Trophoblast cell (in vitro differentiated cells and primary cell): ENCODE data around the gene DCC.

Experiments used
- DNase-seq, 2 donors: peaks; one replicate each; pipeline ENCODE4 v3.0.0-alpha.2; 2016
- H2AFZ ChIP-seq: 2 replicates; pipeline ENCODE4 v1.6.1; 2013; ENCODE audit warnings: low read length, moderate library complexity, mild to moderate bottlenecking; ENCODE audit not compliant: insufficient read depth, poor library complexity
- H2AK5ac ChIP-seq: 2 replicates; pipeline ENCODE4 v1.6.1; 2013; ENCODE audit warnings: mild to moderate bottlenecking, low read length
- H2BK120ac ChIP-seq: 2 replicates; pipeline ENCODE4 v1.6.1; 2013; ENCODE audit warnings: low read length, mild to moderate bottlenecking, moderate library complexity; ENCODE audit not compliant: insufficient read depth, poor library complexity
- H2BK12ac ChIP-seq: 2 replicates; pipeline ENCODE4 v1.6.1; 2013; ENCODE audit warnings: mild to moderate bottlenecking, low read length, moderate library complexity
- H2BK5ac ChIP-seq: 2 replicates; pipeline ENCODE4 v1.6.1; 2013; ENCODE audit warnings: low read length, low read depth, moderate library complexity, mild to moderate bottlenecking; ENCODE audit not compliant: poor library complexity
- H3K14ac ChIP-seq: 2 replicates; pipeline ENCODE4 v1.6.1; 2013; ENCODE audit warnings: mild to moderate bottlenecking, low read length
- H3K18ac ChIP-seq: 2 replicates; pipeline ENCODE4 v1.6.1; 2013; ENCODE audit warnings: mild to moderate bottlenecking, low read length
- H3K23ac ChIP-seq: 2 replicates; pipeline ENCODE4 v1.6.1; 2013; ENCODE audit warnings: low read length
- H3K27ac ChIP-seq: 2 replicates; pipeline ENCODE4 v1.5.1; 2013; ENCODE audit warnings: low read depth, mild to moderate bottlenecking, inconsistent platforms, low read length, moderate library complexity
- H3K27me3 ChIP-seq: 2 replicates; pipeline ENCODE4 v1.6.1; 2013; ENCODE audit warnings: inconsistent platforms, mild to moderate bottlenecking, low read length, moderate library complexity; ENCODE audit not compliant: insufficient read depth
- H3K36me3 ChIP-seq, 2 experiments: 1 replicate in 1 of 2; 2 replicates in 1 of 2; pipeline ENCODE4 v1.6.1; 2013; ENCODE audit warnings: low read length in 2 of 2, mild to moderate bottlenecking in 2 of 2, moderate library complexity in 1 of 2; ENCODE audit not compliant: insufficient read depth in 2 of 2, control insufficient read depth in 1 of 2
- H3K4ac ChIP-seq: 2 replicates; pipeline ENCODE4 v1.6.1; 2013; ENCODE audit warnings: low read depth, mild to moderate bottlenecking, low read length, moderate library complexity
- H3K4me1 ChIP-seq, 2 experiments: 1 replicate in 1 of 2; 2 replicates in 1 of 2; pipeline ENCODE4 v1.6.1; 2013; ENCODE audit warnings: low read length in 2 of 2, mild to moderate bottlenecking in 2 of 2, moderate library complexity in 1 of 2; ENCODE audit not compliant: insufficient read depth in 2 of 2, control insufficient read depth in 1 of 2
- H3K4me2 ChIP-seq: 2 replicates; pipeline ENCODE4 v1.6.1; 2013; ENCODE audit warnings: inconsistent platforms, mild to moderate bottlenecking, low read length, moderate library complexity
- H3K4me3 ChIP-seq: 2 replicates; pipeline ENCODE4 v1.5.1; 2013; ENCODE audit warnings: mild to moderate bottlenecking, low read depth, low read length, inconsistent platforms
- H3K79me1 ChIP-seq: one replicate; pipeline ENCODE4 v1.6.1; 2013; ENCODE audit warnings: low read length
- H3K79me2 ChIP-seq: 2 replicates; pipeline ENCODE4 v1.6.1; 2013; ENCODE audit warnings: low read length, mild to moderate bottlenecking; ENCODE audit not compliant: control insufficient read depth, insufficient read depth, poor library complexity
- H3K9ac ChIP-seq: 2 replicates; pipeline ENCODE4 v1.6.1; 2013; ENCODE audit warnings: mild to moderate bottlenecking, low read length
- H3K9me3 ChIP-seq: 2 replicates; pipeline ENCODE4 v1.6.1; 2013; ENCODE audit warnings: low read depth, mild to moderate bottlenecking, control low read depth, inconsistent platforms, low read length; ENCODE audit not compliant: insufficient read depth
- H4K12ac ChIP-seq: 2 replicates; pipeline ENCODE4 v1.6.1; 2013; ENCODE audit warnings: low read depth, mild to moderate bottlenecking, low read length, moderate library complexity
- H4K8ac ChIP-seq: 2 replicates; pipeline ENCODE4 v1.6.1; 2013; ENCODE audit warnings: low read depth, mild to moderate bottlenecking, low read length, moderate library complexity
- H4K91ac ChIP-seq: one replicate; pipeline ENCODE4 v1.6.1; 2013; ENCODE audit warnings: low read depth, mild to moderate bottlenecking, low read length, moderate library complexity
- WGBS: extraction: QIAGEN DNeasy Blood & Tissue Kit; methylation state at CpG from one replicate; pipeline ENCODE4 v1.1.7; 2013; ENCODE audit warnings: missing lambda C conversion rate; ENCODE audit not compliant: insufficient read length, insufficient coverage; ENCODE audit errors: extremely low coverage; 5-methylcytosine and 5-hydroxymethylcytosine counted together

DCC gene

GRCh38 chr18:52342456-52342855 is 2.5 kb downstream of the DCC start:
- H3K4me2 ChIP-seq: no peak overlapping the region
- no peak overlapping the region for H4K8ac ChIP-seq
- H2AK5ac ChIP-seq: no peak overlapping the region
- no CpG with 5 or more reads among the region's 6 CpGs for WGBS
- H3K4me3 ChIP-seq: no peak overlapping the region
- H3K14ac ChIP-seq: no peak overlapping the region
- peaks cover 28% of the 10 kb centered on the region for H3K27me3 ChIP-seq
- no peak overlapping the region for H4K91ac ChIP-seq
- H3K79me1 ChIP-seq: no peaks in the 10 kb centered on the region
- H2BK120ac ChIP-seq: no peak overlapping the region
- no peaks in the 10 kb centered on the region for H3K36me3 ChIP-seq
- no peak overlapping the region for H2AFZ ChIP-seq
- no peak overlapping the region for H3K27ac ChIP-seq
- H2BK5ac ChIP-seq: no peak overlapping the region
- no peak overlapping the region for H3K9ac ChIP-seq
- H3K23ac ChIP-seq: no peak overlapping the region
- H3K18ac ChIP-seq: no peak overlapping the region
- peaks cover 6 to 7% of the 10 kb centered on the region in 2 experiments for H3K4me1 ChIP-seq
- no peak overlapping the region for H2BK12ac ChIP-seq
- no peak for DNase-seq
- peaks cover 2% of the 10 kb centered on the region for H3K9me3 ChIP-seq
- H3K79me2 ChIP-seq: no peaks in the 10 kb centered on the region
- no peak overlapping the region for H4K12ac ChIP-seq
- no peak overlapping the region for H3K4ac ChIP-seq

DNA sequence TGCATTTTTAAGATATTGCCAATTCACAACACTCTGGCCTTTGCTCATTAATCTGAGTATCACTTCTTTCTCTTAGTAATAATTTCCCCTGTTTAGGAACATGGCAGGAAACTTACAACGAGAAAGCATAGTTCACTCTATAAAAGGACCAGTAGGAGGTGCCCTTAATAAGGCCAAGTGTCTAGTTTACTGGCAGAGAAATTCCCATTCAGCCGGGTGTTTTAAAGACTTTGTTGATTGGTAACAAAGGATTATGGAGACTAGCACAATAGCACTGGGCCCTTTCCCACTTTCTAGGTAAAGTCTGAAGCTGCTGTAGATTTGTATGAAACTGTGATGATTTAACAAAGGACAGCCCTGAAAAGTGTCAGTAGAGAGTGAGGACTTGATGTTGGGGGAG is 3.1 kb downstream of the DCC start:
- H3K23ac ChIP-seq: no peak overlapping the region
- no peak overlapping the region for H4K91ac ChIP-seq
- no peak overlapping the region for H3K4me2 ChIP-seq
- no peak overlapping the region for H4K8ac ChIP-seq
- H3K9me3 ChIP-seq: peaks cover 2% of the 10 kb centered on the region
- WGBS: no CpG with 5 or more reads among the region's 2 CpGs
- H2BK120ac ChIP-seq: no peak overlapping the region
- H2AFZ ChIP-seq: no peak overlapping the region
- H3K27ac ChIP-seq: no peak overlapping the region
- H3K4me3 ChIP-seq: no peak overlapping the region
- no peak overlapping the region for H3K14ac ChIP-seq
- H4K12ac ChIP-seq: no peak overlapping the region
- H3K36me3 ChIP-seq: no peaks in the 10 kb centered on the region
- no peaks in the 10 kb centered on the region for H3K79me2 ChIP-seq
- H2BK12ac ChIP-seq: no peak overlapping the region
- H3K4me1 ChIP-seq: peaks cover 6 to 7% of the 10 kb centered on the region in 2 experiments
- H3K9ac ChIP-seq: no peak overlapping the region
- no peak overlapping the region for H2AK5ac ChIP-seq
- no peak overlapping the region for H3K4ac ChIP-seq
- no peaks in the 10 kb centered on the region for H3K79me1 ChIP-seq
- no peak overlapping the region for H3K18ac ChIP-seq
- no peak for DNase-seq
- H2BK5ac ChIP-seq: no peak overlapping the region
- H3K27me3 ChIP-seq: peaks cover 28% of the 10 kb centered on the region

DNA sequence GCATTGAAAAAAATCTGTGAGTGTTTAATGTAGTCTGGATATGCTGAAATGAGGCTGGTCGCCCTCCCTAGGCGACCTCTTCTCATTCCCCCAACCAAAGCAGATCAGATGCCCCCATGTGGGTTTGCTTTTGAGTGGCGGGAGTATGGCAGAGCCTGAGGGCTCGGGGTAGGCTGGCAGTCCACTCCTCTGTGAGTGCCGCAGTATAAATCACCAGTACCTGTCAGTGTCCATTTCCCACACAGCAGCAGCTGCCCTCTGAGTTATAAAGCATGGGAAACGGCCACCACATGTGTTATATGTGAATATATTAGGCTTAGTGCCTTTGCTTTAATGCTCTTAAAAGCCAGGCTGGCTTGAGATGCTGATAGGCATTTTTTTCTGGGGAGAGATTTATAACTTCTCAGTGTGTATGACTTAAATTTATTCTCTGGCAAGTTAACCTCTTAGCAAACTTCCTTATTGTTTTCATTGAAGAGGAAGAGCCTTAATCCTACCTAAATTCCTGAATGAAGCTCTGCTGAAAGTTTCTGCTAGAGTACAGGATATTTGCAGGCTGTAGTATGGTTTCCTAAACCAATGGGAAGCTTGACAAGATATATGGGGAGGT is 3.8 kb downstream of the DCC start:
- no CpG with 5 or more reads among the region's 6 CpGs for WGBS
- Histone ChIP-seq H3K4me2 (no peak overlapping the region), H2BK5ac (no peak overlapping the region), H2AFZ (no peak overlapping the region), H2AK5ac (no peak overlapping the region), H3K14ac (no peak overlapping the region), H4K91ac (no peak overlapping the region), H3K4me1 (peaks cover 6 to 7% of the 10 kb centered on the region in 2 experiments), H3K27me3 (peaks cover 28% of the 10 kb centered on the region), H3K36me3 (no peaks in the 10 kb centered on the region), H4K8ac (no peak overlapping the region), H2BK120ac (no peak overlapping the region), H3K9me3 (peaks cover 2% of the 10 kb centered on the region), H4K12ac (no peak overlapping the region), H3K4ac (no peak overlapping the region), H2BK12ac (no peak overlapping the region), H3K23ac (no peak overlapping the region), H3K9ac (no peak overlapping the region), H3K79me2 (no peaks in the 10 kb centered on the region), H3K4me3 (no peak overlapping the region), H3K18ac (no peak overlapping the region), H3K27ac (no peak overlapping the region), H3K79me1 (no peaks in the 10 kb centered on the region)
- DNase-seq: no peak

GRCh38 chr18:52344881-52345280 is 4.9 kb downstream of the DCC start:
- Histone ChIP-seq H4K91ac (no peak overlapping the region), H2BK12ac (no peak overlapping the region), H3K79me1 (no peaks in the 10 kb centered on the region), H3K27ac (no peak overlapping the region), H3K9me3 (peaks cover 2% of the 10 kb centered on the region), H3K4ac (no peak overlapping the region), H4K12ac (no peak overlapping the region), H3K23ac (no peak overlapping the region), H4K8ac (no peak overlapping the region), H3K9ac (no peak overlapping the region), H3K27me3 (peaks cover 25% of the 10 kb centered on the region), H3K14ac (no peak overlapping the region), H2BK120ac (no peak overlapping the region), H3K36me3 (no peaks in the 10 kb centered on the region), H3K4me1 (peaks cover 6% of the 10 kb centered on the region in 2 experiments), H3K4me3 (no peak overlapping the region), H2AK5ac (no peak overlapping the region), H2BK5ac (no peak overlapping the region), H3K18ac (no peak overlapping the region), H3K4me2 (no peak overlapping the region), H3K79me2 (no peaks in the 10 kb centered on the region), H2AFZ (no peak overlapping the region)
- no peak for DNase-seq
